Stimulated activated CD4-positive, alpha-beta T cell treated with anti-CD3 and anti-CD28 coated beads, Interleukin-2, amount 100 ng/mL, for 24 hours (primary cell): ENCODE data around the gene RANBP10.
"Not testable (repeated sequence)": the region's sequence is repeated elsewhere in the genome, so short reads cannot be mapped to it uniquely, and the experiment has no call there.

Source experiments
- DNase-seq, 2 donors: peaks; one replicate each; pipeline ENCODE4 v3.0.0-alpha.2; 2020

Gene RANBP10

DNA sequence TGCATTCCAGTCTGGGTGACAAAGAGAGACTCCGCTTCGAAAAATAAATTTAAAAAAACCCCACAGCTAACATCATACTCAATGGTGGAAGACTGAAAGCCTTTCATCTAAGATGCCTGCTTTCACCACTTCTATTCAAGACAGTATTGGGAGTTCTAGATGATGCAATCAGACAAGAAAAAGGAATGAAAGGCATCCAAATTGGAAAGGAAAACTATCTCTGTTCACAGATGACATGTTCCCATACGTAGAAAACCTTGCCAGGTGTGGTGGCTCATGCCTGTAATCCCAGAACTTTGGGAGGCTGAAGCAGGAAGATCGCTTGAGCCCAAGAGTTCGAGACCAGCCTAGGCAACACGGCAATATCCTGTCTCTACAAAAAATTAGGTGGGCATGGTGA lies 31.1 kb downstream of the RANBP10 start:
- DNase-seq: no peak

DNA sequence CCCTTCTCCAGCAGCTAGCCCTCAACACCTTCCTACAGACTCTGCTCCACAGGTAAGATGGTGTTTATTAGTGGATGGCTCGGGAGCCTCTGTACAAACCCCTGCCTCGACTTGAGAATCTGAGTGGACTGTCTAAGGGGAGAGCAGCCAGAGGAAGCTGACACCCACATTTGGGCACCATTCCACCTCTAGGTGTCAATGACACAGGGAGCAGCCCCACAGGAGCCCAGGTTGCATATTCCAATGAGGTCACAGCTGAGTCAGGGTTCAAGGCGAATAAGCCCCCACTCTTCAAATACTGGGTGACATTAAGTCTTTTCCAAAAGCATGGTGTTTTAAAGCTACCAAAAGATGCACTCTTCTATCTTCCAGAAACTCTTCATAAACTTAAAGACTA lies 31.9 kb downstream of the RANBP10 start:
- no peak for DNase-seq

DNA sequence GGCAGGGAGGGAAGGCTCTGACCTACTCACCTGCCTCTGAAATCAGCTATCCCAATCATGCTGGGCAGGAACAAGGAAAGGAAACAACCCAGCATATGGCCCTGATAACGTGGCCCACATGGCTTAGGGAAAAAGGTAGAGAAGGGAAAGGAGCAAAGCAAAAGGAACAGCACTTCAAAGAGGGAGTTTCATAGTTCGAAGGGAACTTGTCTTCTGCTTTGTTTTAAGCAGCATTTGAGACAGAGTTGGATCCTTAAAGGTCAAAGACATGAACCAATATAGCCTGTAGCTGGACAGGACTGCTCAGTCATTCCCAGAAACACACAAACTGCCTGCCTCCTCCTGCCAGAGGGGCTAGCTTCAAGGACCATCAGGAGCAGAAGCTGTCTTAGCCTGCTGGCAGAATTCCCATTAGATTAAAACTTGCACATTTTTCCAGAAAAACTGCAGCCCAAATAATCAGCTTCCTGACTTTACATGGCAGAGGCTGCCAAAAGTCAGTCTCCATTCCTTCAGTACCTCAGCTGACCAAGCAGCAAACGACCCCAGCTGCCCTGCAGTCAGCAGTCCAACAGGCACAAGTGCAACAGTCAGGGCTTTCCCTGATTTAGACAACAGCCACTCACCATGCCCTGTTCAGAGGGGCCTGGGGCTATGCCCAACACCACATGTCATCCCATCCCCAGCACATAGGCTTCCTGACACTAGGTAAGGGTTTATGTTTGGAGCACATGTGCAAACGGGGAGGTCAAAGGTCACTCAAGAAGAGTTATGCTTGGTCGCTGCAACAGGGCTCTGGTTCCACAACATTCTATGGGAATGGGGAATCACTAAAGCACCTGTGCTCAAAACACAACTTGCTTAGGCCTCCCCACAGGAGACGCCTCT lies 32.5 kb downstream of the RANBP10 start:
- no peak for DNase-seq

DNA sequence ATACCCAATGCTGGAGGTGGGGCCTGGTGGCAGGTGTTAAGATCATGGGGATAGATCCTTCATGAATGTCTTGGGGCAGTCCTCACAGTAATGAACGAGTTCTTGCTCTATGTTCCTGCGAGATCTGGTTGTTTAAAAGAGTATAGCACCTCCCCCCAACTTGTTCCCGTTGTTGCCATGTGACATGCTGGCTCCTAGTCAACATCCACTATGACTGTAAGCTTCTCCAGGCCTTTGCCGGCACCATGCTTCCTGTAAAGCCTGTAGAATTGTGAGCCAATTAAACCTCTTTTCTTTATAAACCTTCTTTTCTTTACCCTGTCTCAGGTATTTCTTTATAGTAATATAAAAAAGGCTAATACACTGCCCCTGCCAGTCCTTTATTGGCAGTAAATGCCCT lies 33.3 kb downstream of the RANBP10 start:
- DNase-seq: no peak

DNA sequence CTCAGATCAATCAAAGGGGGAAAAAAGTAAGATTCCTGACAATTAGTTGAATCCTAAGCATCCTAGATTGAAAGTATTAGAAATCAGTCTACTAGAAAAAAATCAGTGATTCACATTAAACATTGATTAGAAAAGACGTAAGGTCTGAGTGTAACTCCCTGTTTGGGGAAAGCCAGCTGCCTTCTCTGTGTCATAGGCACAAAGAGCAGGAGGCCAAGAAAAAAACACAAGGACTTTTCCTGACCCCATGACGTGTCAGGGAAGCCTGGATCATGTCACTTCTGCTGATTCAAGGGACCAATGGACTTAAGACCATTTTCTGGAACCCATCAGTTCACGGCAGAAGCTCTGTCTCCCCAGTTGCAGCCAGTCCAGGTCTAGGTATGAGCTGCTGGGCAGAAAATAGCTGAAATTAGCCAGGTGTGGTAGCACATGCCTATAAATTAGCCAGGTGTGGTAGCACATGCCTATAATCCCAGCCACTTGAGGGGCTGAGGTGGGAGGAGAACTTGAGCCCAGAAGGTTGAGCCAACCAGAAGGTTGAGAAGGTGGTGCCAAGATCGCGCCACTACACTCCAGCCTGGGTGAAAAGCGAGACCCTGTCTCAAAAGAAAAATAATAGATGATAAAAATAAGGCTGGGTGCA lies 35.9 kb downstream of the RANBP10 start:
- no peak for DNase-seq

DNA sequence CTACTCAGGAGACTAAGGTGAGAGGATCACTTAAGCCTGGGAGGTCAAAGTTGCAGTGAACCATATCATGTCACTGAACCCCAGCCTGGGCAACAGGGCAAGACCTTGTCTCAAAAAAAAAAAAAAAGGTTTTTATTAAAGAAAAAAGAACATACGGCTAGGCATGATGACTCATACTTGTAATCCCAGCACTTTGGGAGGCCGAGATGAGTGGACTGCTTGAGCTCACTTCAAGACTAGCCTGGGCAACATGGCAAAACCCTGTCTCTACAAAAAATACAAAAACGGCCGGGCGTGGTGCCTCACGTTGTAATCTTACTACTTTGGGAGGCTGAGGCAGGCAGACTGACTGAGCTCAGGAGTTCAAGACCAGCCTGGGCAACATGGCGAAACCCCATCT lies 38.4 kb downstream of the RANBP10 start:
- DNase-seq: no peak

DNA sequence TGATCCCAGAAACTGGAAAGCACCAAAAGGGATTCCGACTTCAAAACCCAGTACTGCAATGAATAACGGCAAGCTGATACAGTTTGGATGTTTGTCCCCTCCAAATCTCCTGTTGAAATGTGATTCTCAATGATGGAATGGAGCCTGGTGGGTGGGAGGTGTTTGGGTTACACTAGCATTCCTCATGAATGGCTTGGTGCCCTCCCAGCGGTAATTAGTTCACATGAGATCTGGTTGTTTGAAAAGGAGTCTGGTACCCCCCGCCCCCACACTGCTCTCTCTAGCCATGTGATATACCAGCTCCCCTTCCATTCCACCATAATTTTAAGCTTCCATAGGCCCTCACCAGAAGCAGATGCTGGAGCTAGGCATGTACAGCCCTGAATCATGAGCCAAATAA lies 40.1 kb downstream of the RANBP10 start:
- no peak for DNase-seq

DNA sequence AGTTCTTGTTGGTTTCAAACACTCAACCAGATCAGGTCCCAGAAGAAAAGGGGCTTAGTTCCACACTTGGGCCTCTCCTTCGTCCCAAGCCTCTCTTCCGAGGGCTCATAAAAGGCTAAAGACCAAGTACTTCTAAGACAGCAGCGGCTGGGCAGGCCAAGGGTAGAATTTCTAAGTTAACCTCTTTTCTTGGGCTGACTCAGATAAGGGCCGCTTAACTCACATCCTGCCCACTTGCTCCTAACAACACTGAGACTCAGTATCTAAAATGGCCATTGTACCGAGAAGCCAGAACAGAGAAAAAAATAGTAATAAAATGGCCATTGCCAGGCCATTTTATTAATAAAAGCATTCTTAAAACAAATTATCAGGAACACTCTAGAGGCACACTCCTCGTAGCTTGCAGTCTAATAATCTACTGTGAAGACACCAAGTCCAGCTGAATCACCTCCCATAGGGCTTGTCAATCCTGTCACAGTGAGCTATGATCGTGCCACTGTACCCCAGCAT lies 42.1 kb downstream of the RANBP10 start:
- no peak for DNase-seq

DNA sequence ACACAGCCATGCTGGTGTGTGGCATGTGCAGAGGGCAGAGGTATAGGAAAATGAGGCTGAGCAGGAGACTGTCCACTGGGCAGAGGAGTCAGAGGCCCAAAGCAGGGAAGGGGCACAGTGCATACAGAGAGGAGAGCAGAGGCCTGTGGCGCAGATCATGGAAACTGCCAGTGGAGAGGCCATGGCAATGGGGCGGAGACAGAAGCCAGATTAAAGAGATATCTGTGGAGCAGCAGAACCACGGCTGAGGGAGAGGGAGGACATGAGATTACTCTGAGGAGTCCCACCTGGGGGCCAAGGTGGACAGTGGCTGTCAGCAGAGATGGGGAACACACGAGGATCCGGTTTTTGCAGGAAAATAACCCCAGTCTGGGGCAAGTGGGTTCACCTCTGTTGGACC lies 43.3 kb downstream of the RANBP10 start:
- no peak for DNase-seq

DNA sequence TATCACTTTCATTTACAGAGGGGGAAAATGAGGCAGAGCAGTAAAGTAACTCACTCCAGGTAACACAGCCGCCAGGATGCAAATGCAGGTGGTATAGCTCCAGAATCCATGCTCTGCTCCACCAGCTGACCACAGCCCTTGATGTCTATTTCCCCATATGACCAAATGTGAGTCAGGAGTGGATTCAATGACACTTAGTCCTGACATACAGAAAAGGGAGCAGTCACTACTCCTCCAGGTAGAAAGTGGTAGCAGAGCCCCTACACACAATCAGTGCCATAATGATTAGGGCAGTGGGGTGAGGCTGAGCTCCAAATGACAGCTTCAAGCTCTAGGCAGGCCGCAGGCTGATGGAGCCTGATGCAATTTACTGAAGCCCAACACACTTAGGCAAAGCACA lies 44.0 kb downstream of the RANBP10 start:
- DNase-seq: no peak

DNA sequence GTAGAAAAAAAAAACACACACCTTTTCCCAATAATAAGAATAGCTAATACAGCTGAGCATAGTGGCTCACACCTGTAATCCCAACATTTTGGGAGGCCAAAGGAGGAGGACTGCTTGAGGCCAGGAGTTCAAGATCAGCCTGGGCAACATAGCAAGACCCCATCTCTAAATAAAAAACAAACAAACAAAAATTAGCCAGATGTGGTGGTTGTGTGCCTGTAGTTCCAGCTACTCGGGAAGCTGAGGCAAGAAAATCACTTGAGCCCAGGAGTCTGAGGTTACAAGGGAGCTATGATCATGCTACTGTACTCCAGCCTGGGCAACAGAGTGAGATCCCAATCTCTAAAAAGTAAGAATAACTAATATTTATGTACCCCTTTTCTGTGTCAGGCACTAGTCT lies 44.4 kb downstream of the RANBP10 start:
- no peak for DNase-seq

DNA sequence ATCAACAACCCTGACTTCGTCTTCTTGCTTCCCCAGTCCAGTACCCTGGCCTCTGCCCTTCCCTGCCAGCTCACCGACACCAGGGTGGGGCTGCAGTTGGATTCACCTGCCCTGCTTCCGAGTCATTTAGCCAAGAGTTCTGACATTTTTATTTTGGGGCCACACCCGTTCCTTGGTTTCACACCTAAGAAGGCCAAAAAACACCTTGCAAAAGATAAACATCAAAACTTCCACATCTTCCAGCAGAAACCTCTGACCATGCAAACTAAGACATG lies 45.5 kb downstream of the RANBP10 start:
- no peak for DNase-seq

DNA sequence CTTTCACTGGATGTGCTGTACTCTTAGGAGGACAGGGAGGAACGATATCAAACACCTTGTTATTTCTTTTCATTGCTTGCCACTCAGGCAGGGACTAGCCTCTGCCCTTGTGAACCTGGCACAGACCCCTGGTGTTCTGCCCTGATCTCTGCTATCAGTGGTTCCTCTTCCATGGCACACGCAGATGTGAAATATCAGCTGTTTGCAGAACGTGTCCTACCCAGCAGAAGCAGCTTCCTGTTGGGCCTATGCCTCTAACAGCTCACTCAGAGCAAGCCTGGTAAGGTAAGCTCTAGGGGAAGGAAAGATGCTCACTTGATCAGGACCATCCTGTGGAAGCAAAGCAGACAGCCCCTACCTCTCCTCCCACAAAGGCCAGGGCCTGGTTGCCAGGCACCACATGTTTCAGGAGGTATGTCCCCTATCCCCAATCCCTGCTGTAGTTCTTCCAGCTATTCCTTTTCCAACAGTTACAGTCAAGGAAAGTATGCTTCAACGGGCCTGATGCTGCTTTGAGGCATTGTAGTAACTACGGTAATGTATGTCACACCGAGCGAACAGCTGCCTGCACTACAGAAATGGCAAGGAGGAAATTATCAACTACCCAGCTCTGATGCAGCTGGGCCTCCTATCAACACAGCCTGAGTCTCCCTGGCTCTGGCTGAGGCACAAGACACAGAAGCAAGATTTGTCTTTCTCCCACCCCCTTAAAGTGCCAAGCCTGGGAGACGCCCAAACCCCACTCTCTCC lies 46.0 kb downstream of the RANBP10 start:
- DNase-seq: no peak

DNA sequence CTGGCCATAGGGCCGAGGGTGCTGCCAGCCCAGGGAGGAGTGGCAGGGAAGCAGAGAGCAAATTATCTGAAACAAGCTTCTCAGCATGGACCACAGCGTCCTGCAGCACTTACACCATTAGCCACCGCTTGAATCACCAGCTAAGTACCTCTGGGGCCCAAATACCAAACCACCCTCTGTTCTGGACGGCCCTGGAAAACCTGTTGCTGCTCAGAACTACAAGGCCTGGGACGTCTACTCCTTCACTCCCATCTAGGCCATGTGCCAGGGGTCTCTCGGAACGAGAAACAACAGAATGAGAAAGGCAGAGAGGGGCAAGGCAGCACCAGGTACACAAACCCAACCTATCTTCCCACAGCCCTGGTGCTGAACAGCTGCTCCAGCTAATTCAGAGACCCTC lies 47.4 kb downstream of the RANBP10 start:
- DNase-seq: no peak

DNA sequence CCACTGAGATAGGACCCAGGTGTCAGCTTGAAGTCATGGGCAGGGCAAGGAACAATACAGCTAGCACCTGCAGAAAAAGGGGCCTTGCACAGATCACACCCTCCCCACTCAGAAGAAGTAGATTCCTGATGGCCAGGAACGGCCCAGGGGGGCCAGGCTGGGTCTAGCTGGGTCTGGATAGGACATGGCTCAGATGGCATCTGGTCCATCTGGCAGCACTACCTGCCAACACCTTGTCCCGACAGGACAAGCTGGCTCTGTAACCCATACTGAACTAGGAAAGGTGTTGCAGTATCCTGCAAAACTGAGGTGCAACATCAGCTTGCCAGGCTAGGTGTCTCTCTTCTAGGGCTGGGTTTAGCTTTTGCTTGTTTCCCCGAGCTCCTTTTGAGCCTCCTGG lies 48.4 kb downstream of the RANBP10 start:
- no peak for DNase-seq

DNA sequence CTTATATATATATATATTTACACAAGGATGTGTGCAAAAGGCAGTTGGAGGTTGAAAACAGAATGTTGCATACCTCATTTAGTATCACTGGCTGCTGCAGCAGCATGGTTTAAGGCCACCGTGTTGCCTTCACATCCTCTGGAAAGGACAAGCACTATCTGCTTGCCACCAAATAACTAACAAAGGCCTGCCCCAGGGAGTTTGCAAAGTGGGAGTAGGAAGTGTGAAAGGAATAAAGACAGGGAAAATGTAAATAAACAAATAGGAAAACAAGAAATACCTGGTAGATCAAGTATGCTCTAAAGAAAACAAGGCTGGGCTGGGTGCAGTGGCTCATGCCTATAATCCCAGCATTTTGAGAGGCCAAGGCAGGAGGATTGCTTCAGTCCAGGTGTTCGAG lies 53.7 kb downstream of the RANBP10 start:
- no peak for DNase-seq

DNA sequence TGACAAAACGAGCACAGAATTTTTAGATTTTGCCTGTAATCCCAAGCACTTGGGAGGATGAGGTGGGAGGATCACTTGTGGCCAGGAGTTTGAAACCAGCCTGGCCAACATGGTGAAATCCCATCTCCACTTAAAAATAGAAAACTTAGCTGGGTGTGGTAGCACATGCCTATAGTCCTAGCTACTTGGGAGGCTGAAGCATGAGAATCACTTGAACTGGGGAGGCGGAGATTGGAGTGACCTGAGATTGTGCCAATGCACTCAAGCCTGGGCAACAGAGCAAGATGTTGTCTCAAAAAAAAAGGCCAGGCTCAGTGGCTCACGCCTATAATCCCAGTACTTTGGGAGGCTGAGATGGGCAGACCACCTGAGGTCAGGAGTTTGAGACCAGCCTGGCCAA lies 55.0 kb downstream of the RANBP10 start:
- DNase-seq: not testable (repeated sequence)

DNA sequence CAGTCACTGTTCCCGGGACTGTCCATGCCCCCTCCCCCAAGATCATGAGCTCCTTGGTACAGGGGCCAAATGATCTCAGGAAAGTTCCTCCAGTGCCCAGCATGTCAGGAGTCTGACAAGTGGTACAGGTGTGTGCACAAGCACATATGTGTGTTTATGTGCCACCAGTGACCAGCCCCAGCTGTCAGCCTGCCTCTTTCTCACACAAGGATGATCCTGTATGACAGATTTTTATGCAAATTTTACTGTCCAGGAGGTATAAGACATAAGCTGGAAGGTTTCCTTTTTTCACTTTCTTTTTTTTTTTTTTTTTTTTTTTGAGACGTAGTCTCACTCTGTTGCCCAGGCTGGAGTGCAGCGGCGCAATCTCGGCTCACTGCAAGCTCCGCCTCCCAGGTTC lies 55.9 kb downstream of the RANBP10 start:
- no peak for DNase-seq

DNA sequence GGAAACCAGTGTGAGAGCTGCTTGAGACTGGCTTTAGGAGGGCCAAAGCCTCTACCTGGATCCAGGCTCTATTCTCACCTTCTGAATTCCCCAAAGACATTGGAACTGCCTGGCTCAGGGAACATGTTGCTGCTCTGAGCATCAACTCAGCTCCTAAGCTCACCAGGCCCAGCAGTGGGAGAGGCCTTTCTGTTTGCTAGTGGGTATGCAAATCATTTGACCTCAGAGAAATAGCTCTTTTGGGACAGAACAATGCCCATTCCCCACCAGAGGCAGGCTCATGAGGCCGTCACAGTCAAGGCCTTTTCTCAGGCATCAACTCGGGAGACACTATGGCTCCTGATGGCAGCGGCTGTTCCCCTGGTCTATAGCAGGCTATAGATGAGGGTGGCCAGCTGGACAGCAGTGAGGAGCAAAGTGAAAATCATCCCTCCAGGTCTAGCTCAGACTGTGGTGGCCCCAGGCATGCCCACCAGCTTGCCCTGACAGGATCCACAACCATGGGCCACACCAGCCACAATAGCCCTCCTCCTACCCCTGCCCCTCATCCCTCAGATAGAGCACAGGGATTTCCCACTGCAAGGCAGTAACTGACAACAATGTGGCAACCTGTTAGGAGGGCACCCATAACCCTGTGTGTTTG lies 56.8 kb downstream of the RANBP10 start:
- DNase-seq: no peak

DNA sequence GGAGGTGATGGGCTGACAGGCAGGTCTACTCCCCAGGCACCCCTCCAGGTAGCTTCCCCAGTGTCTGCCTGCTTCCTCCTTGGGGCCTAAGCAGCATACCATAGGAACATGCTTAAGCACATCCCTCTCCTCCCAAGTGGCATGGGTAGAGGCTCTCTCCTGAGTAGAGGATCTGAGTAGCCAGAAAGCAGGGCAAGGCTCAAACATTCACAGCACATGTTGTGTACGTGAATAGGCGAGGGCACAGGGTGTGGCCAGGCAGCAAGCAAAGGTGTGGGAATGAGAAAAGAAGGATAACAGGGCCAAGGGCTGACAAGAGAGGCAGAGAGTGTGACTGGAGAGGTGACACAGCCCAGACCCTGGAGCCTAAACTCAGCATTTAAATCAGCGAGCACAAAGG lies 57.5 kb downstream of the RANBP10 start:
- DNase-seq: no peak

DNA sequence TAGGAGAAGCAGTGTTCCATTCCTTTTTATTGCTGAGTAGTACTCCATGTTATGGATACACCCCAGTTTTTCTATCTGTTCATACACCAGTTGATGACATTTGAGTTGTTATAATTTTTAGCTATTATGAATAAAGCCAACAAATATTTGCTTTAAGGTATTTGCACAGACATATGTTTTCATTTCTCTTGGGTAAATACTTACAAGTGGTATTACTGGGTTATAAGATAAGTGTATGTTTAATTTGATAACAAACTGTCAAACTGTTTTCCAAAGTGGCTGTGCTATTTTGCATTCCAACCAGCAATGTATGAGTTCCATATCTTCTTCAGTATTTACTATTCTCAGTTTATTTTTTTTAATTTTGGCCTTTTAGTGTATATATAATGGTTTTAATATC lies 59.5 kb downstream of the RANBP10 start:
- DNase-seq: no peak

DNA sequence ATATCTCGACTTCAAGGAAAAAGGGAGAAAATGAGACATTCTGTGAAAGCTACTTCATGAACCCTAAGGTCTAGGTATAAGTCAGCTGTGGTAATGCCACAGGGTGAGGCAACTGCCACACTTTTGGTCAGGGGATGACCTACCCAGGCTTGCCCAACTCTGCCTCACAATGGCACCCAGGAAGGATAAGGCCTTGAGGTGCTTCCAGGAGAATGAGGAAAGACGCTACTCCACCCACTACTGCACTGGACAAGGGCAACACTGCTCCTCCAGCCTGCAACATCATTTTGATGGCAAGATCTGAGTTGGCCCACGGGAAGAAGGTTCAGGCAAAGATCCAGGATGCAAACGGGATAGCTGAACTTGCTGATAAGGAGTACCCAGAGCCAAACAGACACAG lies 65.2 kb downstream of the RANBP10 start:
- DNase-seq: no peak

DNA sequence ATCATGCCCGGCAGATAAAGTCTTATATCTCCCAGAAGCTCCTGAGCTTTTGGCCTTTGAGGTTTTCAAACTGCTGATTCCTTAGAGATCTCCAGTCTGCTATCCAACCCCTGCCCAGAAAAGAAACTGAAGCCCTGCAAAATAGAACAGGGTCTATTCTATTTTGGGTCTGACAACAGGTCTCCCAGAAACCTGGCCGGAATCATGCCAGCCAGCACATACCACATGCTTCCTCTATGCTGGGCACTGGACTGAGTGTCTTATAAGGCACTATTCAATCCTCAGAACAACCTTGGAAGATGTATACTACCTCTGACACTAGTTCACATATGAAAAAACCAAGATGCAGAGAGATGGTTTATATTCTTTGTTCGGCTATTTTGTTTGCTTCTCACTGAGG lies 66.0 kb downstream of the RANBP10 start:
- no peak for DNase-seq

DNA sequence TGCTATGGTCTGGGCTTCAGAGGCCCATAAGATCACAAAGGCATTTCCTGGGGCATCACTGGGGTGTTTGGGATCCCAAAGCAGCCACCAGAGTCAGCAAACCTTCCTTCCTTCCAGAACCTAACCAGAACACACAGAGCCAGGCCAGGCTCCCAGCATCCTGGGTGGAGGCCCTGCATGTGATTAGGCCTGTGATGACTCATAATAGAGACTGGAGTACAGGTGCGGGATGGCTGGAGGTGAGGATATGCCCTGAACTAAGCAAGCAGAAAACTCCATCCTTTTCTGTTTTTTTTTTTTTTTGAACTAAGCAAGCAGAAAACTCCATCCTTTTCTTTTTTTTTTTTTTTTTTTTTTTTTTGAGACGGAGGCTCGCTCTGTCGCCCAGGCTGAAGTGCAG lies 69.5 kb downstream of the RANBP10 start:
- DNase-seq: no peak
